ENCODE results near the gene AMPD1.

AMPD1 gene

GRCh38 chr1:114695430-114696058, at the start of gene AMPD1:
Gene AMPD1 (minus strand): TSS chr1:114695546. CDS start chr1:114695471, 75 bp downstream.
- Histone ChIP-seq H3K4me1 (ENCODE audit: insufficient read depth, low read length) (no peaks in the 10 kb centered on the region), H3K9ac (ENCODE audit: low read depth, low read length) (no peak within 1 kb of the TSS), H3K36me3 (ENCODE audit: insufficient read depth, low read length) (no peaks in the 10 kb centered on the region), H3K9me3 (ENCODE audit: control insufficient read depth, insufficient read depth, low read length) (no peaks in the 10 kb centered on the region)

- Histone ChIP-seq H3K9me3 (ENCODE audit: control insufficient read depth, insufficient read depth, low read length) (no peaks in the 10 kb centered on the region), H3K9ac (ENCODE audit: low read depth, low read length) (no peak overlapping the region), H3K36me3 (ENCODE audit: insufficient read depth, low read length) (peaks cover 19% of the 10 kb centered on the region), H3K4me1 (ENCODE audit: insufficient read depth, low read length) (no peaks in the 10 kb centered on the region)
These were observed 46.8 kb upstream of the AMPD1 start for GRCh38 chr1:114741963-114742746.

- no peaks in the 10 kb centered on the region for H3K4me1 ChIP-seq (ENCODE audit: insufficient read depth, low read length)
- no peak overlapping the region for H3K9ac ChIP-seq (ENCODE audit: low read depth, low read length)
- no peaks in the 10 kb centered on the region for H3K9me3 ChIP-seq (ENCODE audit: control insufficient read depth, insufficient read depth, low read length)
- H3K36me3 ChIP-seq (ENCODE audit: insufficient read depth, low read length): peaks cover 20% of the 10 kb centered on the region
These were observed 45.0 kb upstream of the AMPD1 start for GRCh38 chr1:114740331-114740730.

- Histone ChIP-seq H3K9me3 (ENCODE audit: control insufficient read depth, insufficient read depth, low read length) (no peaks in the 10 kb centered on the region), H3K36me3 (ENCODE audit: insufficient read depth, low read length) (peaks cover 39% of the 10 kb centered on the region), H3K4me1 (ENCODE audit: insufficient read depth, low read length) (no peaks in the 10 kb centered on the region), H3K9ac (ENCODE audit: low read depth, low read length) (no peak overlapping the region)
These were observed 42.0 kb upstream of the AMPD1 start for GRCh38 chr1:114737314-114737849.

GRCh38 chr1:114735479-114735878, 40.1 kb upstream of the AMPD1 start:
- H3K9ac ChIP-seq (ENCODE audit: low read depth, low read length): no peak overlapping the region
- peaks cover 48% of the 10 kb centered on the region for H3K36me3 ChIP-seq (ENCODE audit: insufficient read depth, low read length)
- H3K4me1 ChIP-seq (ENCODE audit: insufficient read depth, low read length): no peaks in the 10 kb centered on the region
- H3K9me3 ChIP-seq (ENCODE audit: control insufficient read depth, insufficient read depth, low read length): no peaks in the 10 kb centered on the region

- Histone ChIP-seq H3K4me1 (ENCODE audit: insufficient read depth, low read length) (no peaks in the 10 kb centered on the region), H3K9ac (ENCODE audit: low read depth, low read length) (no peak overlapping the region), H3K9me3 (ENCODE audit: control insufficient read depth, insufficient read depth, low read length) (no peaks in the 10 kb centered on the region), H3K36me3 (ENCODE audit: insufficient read depth, low read length) (peaks cover 52% of the 10 kb centered on the region)
These were observed 34.4 kb upstream of the AMPD1 start for GRCh38 chr1:114729782-114730181.

GRCh38 chr1:114728553-114728952, 33.2 kb upstream of the AMPD1 start:
- peaks cover 52% of the 10 kb centered on the region for H3K36me3 ChIP-seq (ENCODE audit: insufficient read depth, low read length)
- H3K9ac ChIP-seq (ENCODE audit: low read depth, low read length): no peak overlapping the region
- no peaks in the 10 kb centered on the region for H3K9me3 ChIP-seq (ENCODE audit: control insufficient read depth, insufficient read depth, low read length)
- no peaks in the 10 kb centered on the region for H3K4me1 ChIP-seq (ENCODE audit: insufficient read depth, low read length)

GRCh38 chr1:114725230-114725629, 29.9 kb upstream of the AMPD1 start:
- Histone ChIP-seq H3K36me3 (ENCODE audit: insufficient read depth, low read length) (peaks cover 50% of the 10 kb centered on the region), H3K9ac (ENCODE audit: low read depth, low read length) (no peak overlapping the region), H3K9me3 (ENCODE audit: control insufficient read depth, insufficient read depth, low read length) (no peaks in the 10 kb centered on the region), H3K4me1 (ENCODE audit: insufficient read depth, low read length) (no peaks in the 10 kb centered on the region)

GRCh38 chr1:114723915-114724314, 28.6 kb upstream of the AMPD1 start:
- peaks cover 55% of the 10 kb centered on the region for H3K36me3 ChIP-seq (ENCODE audit: insufficient read depth, low read length)
- no peaks in the 10 kb centered on the region for H3K4me1 ChIP-seq (ENCODE audit: insufficient read depth, low read length)
- no peaks in the 10 kb centered on the region for H3K9me3 ChIP-seq (ENCODE audit: control insufficient read depth, insufficient read depth, low read length)
- no peak overlapping the region for H3K9ac ChIP-seq (ENCODE audit: low read depth, low read length)

GRCh38 chr1:114723457-114723856, 28.1 kb upstream of the AMPD1 start:
- H3K36me3 ChIP-seq (ENCODE audit: insufficient read depth, low read length): peaks cover 56% of the 10 kb centered on the region
- H3K9ac ChIP-seq (ENCODE audit: low read depth, low read length): no peak overlapping the region
- no peaks in the 10 kb centered on the region for H3K4me1 ChIP-seq (ENCODE audit: insufficient read depth, low read length)
- no peaks in the 10 kb centered on the region for H3K9me3 ChIP-seq (ENCODE audit: control insufficient read depth, insufficient read depth, low read length)

- H3K36me3 ChIP-seq (ENCODE audit: insufficient read depth, low read length): peaks cover 49% of the 10 kb centered on the region
- H3K4me1 ChIP-seq (ENCODE audit: insufficient read depth, low read length): no peaks in the 10 kb centered on the region
- H3K9ac ChIP-seq (ENCODE audit: low read depth, low read length): no peak overlapping the region
- no peaks in the 10 kb centered on the region for H3K9me3 ChIP-seq (ENCODE audit: control insufficient read depth, insufficient read depth, low read length)
These were observed 25.1 kb upstream of the AMPD1 start for GRCh38 chr1:114720492-114720891.

GRCh38 chr1:114719424-114719787, 24.1 kb upstream of the AMPD1 start:
- Histone ChIP-seq H3K9ac (ENCODE audit: low read depth, low read length) (no peak overlapping the region), H3K9me3 (ENCODE audit: control insufficient read depth, insufficient read depth, low read length) (no peaks in the 10 kb centered on the region), H3K36me3 (ENCODE audit: insufficient read depth, low read length) (peaks cover 38% of the 10 kb centered on the region), H3K4me1 (ENCODE audit: insufficient read depth, low read length) (no peaks in the 10 kb centered on the region)

GRCh38 chr1:114718661-114719423, 23.5 kb upstream of the AMPD1 start:
- Histone ChIP-seq H3K9ac (ENCODE audit: low read depth, low read length) (no peak overlapping the region), H3K4me1 (ENCODE audit: insufficient read depth, low read length) (no peaks in the 10 kb centered on the region), H3K9me3 (ENCODE audit: control insufficient read depth, insufficient read depth, low read length) (no peaks in the 10 kb centered on the region), H3K36me3 (ENCODE audit: insufficient read depth, low read length) (peaks cover 35% of the 10 kb centered on the region)

GRCh38 chr1:114716304-114717170, 21.2 kb upstream of the AMPD1 start, which contains the start of gene NRAS:
Gene NRAS (minus strand): TSS chr1:114716771. CDS start chr1:114716160, 611 bp downstream.
- Histone ChIP-seq H3K4me1 (ENCODE audit: insufficient read depth, low read length) (no peaks in the 10 kb centered on the region), H3K9me3 (ENCODE audit: control insufficient read depth, insufficient read depth, low read length) (no peaks in the 10 kb centered on the region), H3K9ac (ENCODE audit: low read depth, low read length) (peak within 1 kb of the TSS; percentile 99), H3K36me3 (ENCODE audit: insufficient read depth, low read length) (peaks cover 28% of the 10 kb centered on the region)
